NCI-H446 treated with DMSO at 0.1 percent for 48 hours (cell line): ENCODE measurements around the gene ADGRG3.

Experiments used
- DNase-seq: peaks from one replicate; lab custom pipeline; 2025; lab: John Stamatoyannopoulos, UW

ADGRG3 gene

DNA sequence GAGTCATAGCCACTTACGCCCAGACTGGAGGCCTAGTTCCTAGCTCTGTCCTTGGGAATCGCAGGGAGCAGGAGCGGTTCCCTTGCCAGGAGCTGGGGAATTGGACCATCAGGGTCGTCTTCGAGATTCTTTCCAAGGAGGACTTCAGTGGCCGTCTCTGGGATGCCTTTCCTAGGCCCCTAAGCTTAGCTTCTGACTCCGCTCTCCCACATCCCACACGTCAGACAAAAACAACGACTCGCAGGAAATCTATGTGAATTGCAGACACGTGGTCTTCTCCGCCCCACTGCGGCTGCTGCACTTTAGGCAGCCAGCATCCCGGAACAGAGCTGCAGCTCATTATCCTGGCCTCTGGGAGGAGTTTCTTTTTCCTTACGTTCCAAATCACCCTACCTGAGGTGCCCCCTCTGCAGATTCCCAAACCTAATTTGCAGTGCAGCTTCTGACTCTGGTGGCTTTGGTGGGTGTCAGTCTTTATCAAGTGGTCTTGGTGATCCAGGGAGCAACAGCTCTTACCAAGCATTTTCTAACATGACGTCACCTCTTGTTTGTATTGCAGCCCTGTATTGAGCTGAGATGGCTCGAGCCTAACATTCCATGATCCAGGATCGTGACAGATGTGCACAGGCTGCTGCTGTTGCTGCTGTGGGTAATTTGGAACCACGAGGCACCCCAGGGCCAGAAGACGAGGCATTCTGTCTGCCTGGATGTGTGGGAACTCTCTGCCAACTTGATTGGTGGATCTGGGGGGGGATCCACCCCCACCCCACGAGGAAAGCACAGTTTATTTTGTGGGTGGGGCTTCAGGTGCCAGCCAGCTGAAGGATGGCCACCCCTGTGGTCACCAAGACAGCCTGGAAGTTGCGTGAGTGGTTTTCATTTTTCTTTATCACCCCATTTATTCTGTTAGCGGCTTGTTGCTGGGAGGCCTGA lies 68.6 kb downstream of the ADGRG3 start:
- DNase-seq, result no peak

DNA sequence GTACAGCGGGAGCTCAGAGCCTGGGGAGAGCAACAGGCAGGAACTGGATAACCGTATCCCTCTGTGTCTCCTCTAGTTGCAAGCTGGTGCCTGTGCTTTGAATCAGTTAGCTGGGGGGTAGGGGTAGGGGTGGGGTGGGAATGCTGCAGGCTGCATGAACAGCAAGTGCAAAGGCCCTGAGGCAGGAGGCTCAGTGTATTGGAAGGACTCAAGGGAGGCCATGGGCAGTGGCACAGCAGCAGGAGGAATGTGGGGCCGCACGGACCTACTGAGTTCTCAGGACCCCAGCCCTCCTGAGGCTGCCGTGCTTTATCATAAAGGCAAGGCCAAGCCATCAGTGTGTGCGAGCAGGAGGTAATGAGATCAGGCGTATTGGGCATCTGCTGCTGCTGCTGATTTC lies 70.7 kb downstream of the ADGRG3 start:
- DNase-seq, result no peak
